SK-MEL-5 (cell line): ENCODE measurements around the gene CCNQ. TPM values are rescaled to one million over a fixed set of nuclear protein-coding genes. Genes with fewer than 3 reads are reported as not detected.

Experiments
- total RNA-seq: library from RNA; depleted of rRNA; stranded (reverse); fragments of >200 nt; shearing (Covaris generic); gene quantifications from 2 replicates; pipeline ENCODE4 v1.2.3, GENCODE V29; 2014; rRNA removed

The CCNQ gene
- total RNA-seq, 1 experiment from 2014 or later = 44.4 TPM

Other genes with a start within 250 kb of the CCNQ start
- not detected in 2 replicates for gene PNMA6E, start 197.8 kb downstream of the CCNQ start, total RNA-seq
- 0.53 and 0.56 TPM in 2 replicates for gene ZFP92, start 187.7 kb downstream of the CCNQ start, total RNA-seq
- gene TREX2, start 153.1 kb downstream of the CCNQ start, total RNA-seq = 0.19 and 0.40 TPM in 2 replicates
- 22.1 and 24.7 TPM in 2 replicates for gene HAUS7, start 128.6 kb downstream of the CCNQ start, total RNA-seq
- gene BGN, start 104.2 kb downstream of the CCNQ start, total RNA-seq = not detected in 2 replicates
- gene ATP2B3, start 81.5 kb downstream of the CCNQ start, total RNA-seq = 0.05 TPM in 1 of 2 replicates, not detected in the other
- 6.1 and 6.8 TPM in 2 replicates for gene DUSP9, start 48.1 kb upstream of the CCNQ start, total RNA-seq
- 0.64 and 0.87 TPM in 2 replicates for gene PNCK, start 74.7 kb upstream of the CCNQ start, total RNA-seq
- 44.7 and 48.1 TPM in 2 replicates for gene SLC6A8, start 88.8 kb upstream of the CCNQ start, total RNA-seq
- 363 and 424 TPM in 2 replicates for gene BCAP31, start 125.2 kb upstream of the CCNQ start, total RNA-seq
- gene ABCD1, start 125.7 kb upstream of the CCNQ start, total RNA-seq = 39.1 and 43.5 TPM in 2 replicates
- gene PLXNB3, start 165.1 kb upstream of the CCNQ start, total RNA-seq = 2.7 and 4.8 TPM in 2 replicates
- gene SRPK3, start 181.9 kb upstream of the CCNQ start, total RNA-seq = 0.05 TPM in 1 of 2 replicates, not detected in the other
- gene IDH3G, start 195.2 kb upstream of the CCNQ start, total RNA-seq = 87.1 and 93.3 TPM in 2 replicates
- 382 and 384 TPM in 2 replicates for gene SSR4, start 195.5 kb upstream of the CCNQ start, total RNA-seq
- 14.6 and 15.2 TPM in 2 replicates for gene PDZD4, start 231.4 kb upstream of the CCNQ start, total RNA-seq